Hematopoietic multipotent progenitor cell treated with erythropoietin and hydrocortisone succinate and interleukin-3 and kit ligand, for 17 days (in vitro differentiated cells): ENCODE data around the gene LTBR.

ENCODE experiments used
- DNase-seq: peaks from one replicate; pipeline ENCODE4 v3.0.0-alpha.2; 2015; ENCODE audit warnings: low spot score

LTBR gene

DNA sequence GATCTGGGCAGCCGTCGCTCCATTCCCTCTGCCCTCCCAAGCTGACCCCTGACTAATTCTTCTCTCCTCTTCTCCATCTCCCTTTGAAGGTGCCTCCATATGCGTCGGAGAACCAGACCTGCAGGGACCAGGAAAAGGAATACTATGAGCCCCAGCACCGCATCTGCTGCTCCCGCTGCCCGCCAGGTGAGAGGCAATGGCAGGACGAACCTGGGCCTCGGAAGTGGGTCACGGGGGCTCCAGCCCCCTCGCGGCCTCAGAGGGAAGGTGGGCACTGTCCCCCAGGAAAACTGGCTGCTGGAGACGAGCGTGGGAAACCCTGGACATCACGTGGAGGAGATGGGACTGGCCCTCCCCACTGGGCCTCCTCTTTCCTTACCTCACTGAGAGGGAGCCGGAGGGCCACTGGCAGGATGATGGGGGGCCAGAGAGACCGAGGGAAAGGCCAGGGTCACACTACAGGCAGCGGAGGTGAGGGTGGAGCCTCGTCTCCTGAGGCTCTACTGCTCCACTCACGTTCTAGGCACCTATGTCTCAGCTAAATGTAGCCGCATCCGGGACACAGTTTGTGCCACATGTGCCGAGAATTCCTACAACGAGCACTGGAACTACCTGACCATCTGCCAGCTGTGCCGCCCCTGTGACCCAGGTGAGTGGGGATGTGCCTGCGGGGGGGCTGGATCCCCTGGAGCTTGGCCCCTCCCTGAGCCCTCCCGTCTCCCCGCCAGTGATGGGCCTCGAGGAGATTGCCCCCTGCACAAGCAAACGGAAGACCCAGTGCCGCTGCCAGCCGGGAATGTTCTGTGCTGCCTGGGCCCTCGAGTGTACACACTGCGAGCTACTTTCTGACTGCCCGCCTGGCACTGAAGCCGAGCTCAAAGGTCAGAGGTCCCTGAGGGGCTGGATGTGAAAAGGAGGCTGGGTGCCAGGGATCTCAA is 806 bp downstream of the LTBR start:
- no peak for DNase-seq

DNA sequence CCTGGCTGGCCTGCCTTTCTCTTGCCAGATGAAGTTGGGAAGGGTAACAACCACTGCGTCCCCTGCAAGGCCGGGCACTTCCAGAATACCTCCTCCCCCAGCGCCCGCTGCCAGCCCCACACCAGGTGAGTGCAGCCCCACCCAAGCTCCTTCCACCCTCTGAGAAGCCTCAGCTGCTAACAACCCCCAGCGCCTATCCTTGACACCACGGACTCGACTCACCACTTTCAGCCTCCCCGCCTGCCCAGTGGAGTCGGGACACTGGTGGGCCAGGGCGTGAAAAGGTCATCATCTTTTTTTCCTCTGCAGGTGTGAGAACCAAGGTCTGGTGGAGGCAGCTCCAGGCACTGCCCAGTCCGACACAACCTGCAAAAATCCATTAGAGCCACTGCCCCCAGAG is 2.1 kb downstream of the LTBR start:
- no peak for DNase-seq

- no peak for DNase-seq
Observed at GRCh38 chr12:6386491-6386890, 2.5 kb downstream of the LTBR start.

DNA sequence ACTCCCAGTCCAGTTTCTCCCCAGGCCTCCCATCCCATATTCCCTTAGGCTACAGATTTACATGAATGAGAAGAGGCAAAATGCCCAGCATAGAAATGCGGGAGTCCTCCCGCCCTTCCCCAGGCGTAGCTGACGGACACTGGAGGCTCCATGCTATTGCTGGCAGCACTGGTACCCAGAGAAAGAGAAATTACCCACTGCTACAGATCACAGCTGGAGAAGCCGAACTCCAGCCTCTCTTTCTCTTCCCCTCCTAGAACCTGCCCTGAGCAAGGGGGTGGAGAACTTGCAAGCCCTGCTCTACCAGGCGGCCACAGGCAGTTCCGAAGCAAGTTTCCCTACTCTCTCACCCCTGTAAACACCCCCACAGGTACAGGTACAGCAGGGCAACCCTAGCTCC is 3.6 kb downstream of the LTBR start:
- no peak for DNase-seq

DNA sequence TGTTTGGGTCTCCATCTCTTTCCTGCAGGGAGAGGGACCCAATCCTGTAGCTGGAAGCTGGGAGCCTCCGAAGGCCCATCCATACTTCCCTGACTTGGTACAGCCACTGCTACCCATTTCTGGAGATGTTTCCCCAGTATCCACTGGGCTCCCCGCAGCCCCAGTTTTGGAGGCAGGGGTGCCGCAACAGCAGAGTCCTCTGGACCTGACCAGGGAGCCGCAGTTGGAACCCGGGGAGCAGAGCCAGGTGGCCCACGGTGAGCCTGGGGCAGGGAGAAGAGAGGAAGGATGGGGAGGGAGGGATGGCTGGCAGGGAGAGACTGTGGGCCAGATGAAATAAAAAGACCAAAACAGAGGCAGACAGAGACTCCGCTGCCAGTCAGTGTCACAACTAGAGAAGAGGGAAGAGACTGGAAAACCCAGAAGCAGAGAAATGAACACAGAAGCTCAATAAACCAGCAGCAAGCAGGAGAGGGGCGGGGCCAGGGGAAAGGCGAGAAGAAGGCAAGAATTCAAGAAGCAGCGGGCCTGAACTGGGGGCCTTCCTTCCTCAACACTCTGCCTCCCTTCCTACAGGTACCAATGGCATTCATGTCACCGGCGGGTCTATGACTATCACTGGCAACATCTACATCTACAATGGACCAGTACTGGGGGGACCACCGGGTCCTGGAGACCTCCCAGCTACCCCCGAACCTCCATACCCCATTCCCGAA is 6.3 kb downstream of the LTBR start:
- DNase-seq, result no peak

DNA sequence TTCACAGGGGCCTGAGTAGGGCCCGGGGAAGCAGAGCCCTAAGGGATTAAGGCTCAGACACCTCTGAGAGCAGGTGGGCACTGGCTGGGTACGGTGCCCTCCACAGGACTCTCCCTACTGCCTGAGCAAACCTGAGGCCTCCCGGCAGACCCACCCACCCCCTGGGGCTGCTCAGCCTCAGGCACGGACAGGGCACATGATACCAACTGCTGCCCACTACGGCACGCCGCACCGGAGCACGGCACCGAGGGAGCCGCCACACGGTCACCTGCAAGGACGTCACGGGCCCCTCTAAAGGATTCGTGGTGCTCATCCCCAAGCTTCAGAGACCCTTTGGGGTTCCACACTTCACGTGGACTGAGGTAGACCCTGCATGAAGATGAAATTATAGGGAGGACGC is 7.1 kb downstream of the LTBR start:
- DNase-seq, result no peak

- DNase-seq, result no peak
Observed at GRCh38 chr12:6392504-6392903, 8.5 kb downstream of the LTBR start.

DNA sequence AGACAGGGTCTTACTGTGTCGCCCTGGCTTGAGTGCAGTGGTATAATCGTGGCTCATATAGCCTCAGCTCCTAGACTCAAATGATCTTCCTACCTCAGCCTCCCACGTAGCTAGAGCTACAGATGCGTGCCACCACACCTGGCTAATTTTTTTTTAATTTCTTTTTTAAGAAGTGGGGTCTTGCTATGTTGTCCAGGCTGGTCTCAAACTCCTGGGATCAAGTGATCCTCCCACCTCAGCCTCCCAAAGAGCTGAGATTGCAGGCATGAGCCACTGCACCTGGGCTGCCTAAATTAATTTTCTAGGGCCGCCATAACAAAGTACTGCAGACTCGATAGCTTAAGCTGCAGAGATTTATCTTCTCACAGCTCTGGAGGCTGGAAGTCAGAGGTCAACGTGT is 9.1 kb downstream of the LTBR start:
- DNase-seq, result no peak

GRCh38 chr12:6394398-6394797 is 10.4 kb downstream of the LTBR start:
- DNase-seq, result no peak

- no peak for DNase-seq
Observed at GRCh38 chr12:6396031-6396430, 12.1 kb downstream of the LTBR start.

- DNase-seq, result no peak
Observed at GRCh38 chr12:6399884-6400644, 16.1 kb downstream of the LTBR start.

DNA sequence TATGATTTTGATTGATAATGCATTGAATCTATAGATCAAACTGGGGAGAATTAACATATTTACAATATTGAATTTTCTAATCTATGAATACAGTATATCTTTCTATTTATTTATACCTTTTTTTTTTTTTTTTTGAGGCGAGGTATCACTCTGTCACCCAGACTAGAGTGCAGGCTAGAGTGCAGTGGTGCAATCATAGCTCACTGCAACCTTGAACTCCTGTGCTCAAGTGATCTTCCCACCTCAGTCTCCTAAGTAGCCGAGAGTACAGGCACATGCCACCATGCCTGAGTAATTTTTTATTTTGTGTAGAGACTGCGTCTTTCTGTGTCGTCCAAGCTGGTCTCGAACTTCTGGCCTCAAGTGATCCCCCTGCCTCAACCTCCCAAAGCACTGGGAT is 20.4 kb downstream of the LTBR start:
- DNase-seq, result no peak

GRCh38 chr12:6405963-6406362 is 22.0 kb downstream of the LTBR start:
- no peak for DNase-seq

DNA sequence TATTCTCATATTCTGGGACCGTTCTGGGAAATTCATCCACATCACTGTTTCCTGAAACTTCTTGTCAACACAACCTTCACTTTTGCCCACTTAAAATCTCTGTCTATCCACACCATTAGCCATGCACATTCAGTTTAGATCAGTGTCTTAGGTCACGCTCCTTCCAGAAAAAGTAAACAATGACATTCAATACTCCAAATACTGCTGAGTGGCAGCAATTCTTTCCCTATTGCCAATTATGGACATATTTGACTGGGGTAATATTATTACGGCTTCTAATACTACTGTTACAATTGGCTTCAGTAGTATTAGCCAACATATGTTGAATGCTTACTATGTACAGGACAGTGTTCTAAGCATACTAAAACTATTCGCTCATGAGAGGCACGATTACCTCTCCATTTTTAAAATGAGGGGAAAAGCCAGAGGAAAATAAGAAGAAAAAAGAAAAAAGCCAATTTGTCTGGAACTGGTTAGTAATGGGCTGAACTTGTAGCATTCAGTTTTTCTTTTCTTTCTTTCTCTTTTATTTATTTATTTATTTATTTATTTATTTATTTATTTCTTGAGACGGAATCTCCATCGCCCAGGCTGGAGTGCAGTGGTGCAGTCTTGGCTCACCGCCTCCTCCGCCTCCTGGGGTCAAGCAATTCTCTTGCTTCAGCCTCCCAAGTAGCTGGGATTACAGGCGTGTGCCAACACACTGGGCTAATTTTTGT is 23.4 kb downstream of the LTBR start:
- DNase-seq, result no peak

GRCh38 chr12:6416596-6416995 is 32.6 kb downstream of the LTBR start:
- DNase-seq, result no peak

DNA sequence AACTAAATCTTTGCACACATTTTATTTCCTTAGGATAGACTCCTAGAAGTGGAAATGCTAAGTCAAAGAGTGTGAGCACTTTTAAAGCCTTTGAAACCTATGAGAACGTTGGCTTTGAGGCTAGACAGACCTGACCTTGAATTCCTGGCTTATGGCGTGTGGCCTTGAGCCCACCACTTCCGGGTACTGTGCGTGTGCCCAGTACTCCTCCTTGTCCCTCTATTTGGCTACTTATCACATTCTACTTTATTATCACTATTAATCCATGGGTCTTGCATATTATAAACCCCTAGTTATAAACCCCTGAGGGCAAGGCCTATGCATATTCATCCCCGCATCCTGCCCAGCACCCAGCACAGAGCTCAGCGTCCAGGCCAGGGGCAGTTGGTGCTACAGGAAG is 34.8 kb downstream of the LTBR start:
- no peak for DNase-seq

GRCh38 chr12:6420364-6420763 is 36.4 kb downstream of the LTBR start:
- no peak for DNase-seq

GRCh38 chr12:6423267-6424007 is 39.5 kb downstream of the LTBR start:
- peak; percentile 96 for DNase-seq

DNA sequence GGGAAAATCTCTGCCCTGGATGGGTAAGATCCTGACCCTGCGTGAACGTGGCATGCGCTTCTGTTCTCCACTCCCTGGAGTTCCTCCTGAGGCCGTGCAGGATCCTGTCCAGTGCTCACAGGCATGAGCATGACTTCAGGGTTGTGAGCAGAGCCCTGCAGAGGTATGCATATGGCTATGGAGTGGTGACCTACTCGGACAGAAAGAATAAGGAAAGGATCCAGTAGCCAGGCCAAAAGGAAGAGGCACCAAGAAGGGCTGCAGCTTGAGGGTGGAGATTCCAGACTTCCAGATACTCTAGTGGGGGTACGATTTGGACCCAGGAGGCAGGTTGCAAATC is 40.0 kb downstream of the LTBR start:
- DNase-seq, result no peak

DNA sequence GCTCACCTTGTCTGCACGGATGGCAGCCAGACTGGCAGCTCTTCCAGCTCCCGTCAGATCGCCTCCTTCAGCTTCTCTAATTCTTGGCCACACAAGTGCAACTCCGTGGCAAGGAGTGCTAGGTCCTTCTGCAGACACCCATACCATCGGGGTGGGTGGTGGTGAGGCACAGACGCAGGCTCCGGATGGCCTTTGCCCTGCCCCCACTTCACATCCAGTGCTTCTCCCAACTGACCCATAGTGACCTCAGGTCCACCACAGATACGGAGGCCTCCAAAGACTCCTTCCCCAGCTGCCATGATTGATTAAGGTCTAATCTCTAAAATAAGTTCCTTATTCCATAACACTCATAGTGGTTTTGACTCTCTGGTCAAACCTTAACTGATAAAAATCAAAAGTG is 40.9 kb downstream of the LTBR start:
- DNase-seq, result no peak
